Measurements from ENCODE around the gene AWAT1.

- TF ChIP-seq GATA3 (IDR thresholded peaks at IDR 0.05; ENCODE audit: low read depth, low read length) (no peak), GATA2 (IDR thresholded peaks at IDR 0.05; ENCODE audit: low read depth, low read length) (no peak)
Observed at GRCh38 chrX:70208479-70208878, 26.0 kb upstream of the AWAT1 start.

All from SH-SY5Y (cell line).